ENCODE measurements around the gene CCL1.

DNA sequence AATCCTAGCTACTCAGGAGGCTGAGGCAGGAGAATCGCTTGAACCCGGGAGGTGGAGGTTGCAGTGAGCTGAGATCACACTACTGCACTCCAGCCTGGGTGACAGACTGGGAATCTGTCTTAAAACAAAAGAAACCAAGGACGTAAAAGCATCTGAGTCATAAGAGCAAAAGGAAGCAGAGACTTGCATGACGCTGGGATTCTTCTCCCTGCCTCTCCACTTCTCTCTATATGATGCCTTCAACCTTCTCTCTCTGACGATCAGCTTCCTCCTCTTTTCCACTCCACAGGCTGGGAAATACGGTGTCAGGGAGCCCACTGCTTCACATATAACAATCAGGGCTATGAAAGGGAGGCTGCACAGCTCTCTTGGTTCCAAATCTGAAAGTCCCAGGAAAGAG, 43.2 kb upstream of the CCL1 start:
- TF ChIP-seq ZNF341 (tag by site-specific recombination; IDR thresholded peaks at IDR 0.05; ENCODE audit: low read depth) = no peak
- no peak for TF ChIP-seq ZNF184 (tag by site-specific recombination; IDR thresholded peaks at IDR 0.05)
- TF ChIP-seq, protein P1, sequence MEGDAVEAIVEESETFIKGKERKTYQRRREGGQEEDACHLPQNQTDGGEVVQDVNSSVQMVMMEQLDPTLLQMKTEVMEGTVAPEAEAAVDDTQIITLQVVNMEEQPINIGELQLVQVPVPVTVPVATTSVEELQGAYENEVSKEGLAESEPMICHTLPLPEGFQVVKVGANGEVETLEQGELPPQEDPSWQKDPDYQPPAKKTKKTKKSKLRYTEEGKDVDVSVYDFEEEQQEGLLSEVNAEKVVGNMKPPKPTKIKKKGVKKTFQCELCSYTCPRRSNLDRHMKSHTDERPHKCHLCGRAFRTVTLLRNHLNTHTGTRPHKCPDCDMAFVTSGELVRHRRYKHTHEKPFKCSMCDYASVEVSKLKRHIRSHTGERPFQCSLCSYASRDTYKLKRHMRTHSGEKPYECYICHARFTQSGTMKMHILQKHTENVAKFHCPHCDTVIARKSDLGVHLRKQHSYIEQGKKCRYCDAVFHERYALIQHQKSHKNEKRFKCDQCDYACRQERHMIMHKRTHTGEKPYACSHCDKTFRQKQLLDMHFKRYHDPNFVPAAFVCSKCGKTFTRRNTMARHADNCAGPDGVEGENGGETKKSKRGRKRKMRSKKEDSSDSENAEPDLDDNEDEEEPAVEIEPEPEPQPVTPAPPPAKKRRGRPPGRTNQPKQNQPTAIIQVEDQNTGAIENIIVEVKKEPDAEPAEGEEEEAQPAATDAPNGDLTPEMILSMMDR (tag by site-specific recombination; IDR thresholded peaks at IDR 0.05) = no peak
- no peak for TF ChIP-seq ZNF529 (tag by site-specific recombination; IDR thresholded peaks at IDR 0.05; ENCODE audit: insufficient replicate concordance)
- no peak for TF ChIP-seq ZNF121 (tag by site-specific recombination; IDR thresholded peaks at IDR 0.05)
- TF ChIP-seq, protein P2, sequence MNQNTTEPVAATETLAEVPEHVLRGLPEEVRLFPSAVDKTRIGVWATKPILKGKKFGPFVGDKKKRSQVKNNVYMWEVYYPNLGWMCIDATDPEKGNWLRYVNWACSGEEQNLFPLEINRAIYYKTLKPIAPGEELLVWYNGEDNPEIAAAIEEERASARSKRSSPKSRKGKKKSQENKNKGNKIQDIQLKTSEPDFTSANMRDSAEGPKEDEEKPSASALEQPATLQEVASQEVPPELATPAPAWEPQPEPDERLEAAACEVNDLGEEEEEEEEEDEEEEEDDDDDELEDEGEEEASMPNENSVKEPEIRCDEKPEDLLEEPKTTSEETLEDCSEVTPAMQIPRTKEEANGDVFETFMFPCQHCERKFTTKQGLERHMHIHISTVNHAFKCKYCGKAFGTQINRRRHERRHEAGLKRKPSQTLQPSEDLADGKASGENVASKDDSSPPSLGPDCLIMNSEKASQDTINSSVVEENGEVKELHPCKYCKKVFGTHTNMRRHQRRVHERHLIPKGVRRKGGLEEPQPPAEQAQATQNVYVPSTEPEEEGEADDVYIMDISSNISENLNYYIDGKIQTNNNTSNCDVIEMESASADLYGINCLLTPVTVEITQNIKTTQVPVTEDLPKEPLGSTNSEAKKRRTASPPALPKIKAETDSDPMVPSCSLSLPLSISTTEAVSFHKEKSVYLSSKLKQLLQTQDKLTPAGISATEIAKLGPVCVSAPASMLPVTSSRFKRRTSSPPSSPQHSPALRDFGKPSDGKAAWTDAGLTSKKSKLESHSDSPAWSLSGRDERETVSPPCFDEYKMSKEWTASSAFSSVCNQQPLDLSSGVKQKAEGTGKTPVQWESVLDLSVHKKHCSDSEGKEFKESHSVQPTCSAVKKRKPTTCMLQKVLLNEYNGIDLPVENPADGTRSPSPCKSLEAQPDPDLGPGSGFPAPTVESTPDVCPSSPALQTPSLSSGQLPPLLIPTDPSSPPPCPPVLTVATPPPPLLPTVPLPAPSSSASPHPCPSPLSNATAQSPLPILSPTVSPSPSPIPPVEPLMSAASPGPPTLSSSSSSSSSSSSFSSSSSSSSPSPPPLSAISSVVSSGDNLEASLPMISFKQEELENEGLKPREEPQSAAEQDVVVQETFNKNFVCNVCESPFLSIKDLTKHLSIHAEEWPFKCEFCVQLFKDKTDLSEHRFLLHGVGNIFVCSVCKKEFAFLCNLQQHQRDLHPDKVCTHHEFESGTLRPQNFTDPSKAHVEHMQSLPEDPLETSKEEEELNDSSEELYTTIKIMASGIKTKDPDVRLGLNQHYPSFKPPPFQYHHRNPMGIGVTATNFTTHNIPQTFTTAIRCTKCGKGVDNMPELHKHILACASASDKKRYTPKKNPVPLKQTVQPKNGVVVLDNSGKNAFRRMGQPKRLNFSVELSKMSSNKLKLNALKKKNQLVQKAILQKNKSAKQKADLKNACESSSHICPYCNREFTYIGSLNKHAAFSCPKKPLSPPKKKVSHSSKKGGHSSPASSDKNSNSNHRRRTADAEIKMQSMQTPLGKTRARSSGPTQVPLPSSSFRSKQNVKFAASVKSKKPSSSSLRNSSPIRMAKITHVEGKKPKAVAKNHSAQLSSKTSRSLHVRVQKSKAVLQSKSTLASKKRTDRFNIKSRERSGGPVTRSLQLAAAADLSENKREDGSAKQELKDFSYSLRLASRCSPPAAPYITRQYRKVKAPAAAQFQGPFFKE (tag by site-specific recombination; IDR thresholded peaks at IDR 0.05; ENCODE audit: borderline replicate concordance) = no peak
- no peak for TF ChIP-seq ZFP69B (tag by site-specific recombination; IDR thresholded peaks at IDR 0.05)
- TF ChIP-seq ZNF843 (tag by site-specific recombination; IDR thresholded peaks at IDR 0.05) = no peak
- TF ChIP-seq, protein P3, sequence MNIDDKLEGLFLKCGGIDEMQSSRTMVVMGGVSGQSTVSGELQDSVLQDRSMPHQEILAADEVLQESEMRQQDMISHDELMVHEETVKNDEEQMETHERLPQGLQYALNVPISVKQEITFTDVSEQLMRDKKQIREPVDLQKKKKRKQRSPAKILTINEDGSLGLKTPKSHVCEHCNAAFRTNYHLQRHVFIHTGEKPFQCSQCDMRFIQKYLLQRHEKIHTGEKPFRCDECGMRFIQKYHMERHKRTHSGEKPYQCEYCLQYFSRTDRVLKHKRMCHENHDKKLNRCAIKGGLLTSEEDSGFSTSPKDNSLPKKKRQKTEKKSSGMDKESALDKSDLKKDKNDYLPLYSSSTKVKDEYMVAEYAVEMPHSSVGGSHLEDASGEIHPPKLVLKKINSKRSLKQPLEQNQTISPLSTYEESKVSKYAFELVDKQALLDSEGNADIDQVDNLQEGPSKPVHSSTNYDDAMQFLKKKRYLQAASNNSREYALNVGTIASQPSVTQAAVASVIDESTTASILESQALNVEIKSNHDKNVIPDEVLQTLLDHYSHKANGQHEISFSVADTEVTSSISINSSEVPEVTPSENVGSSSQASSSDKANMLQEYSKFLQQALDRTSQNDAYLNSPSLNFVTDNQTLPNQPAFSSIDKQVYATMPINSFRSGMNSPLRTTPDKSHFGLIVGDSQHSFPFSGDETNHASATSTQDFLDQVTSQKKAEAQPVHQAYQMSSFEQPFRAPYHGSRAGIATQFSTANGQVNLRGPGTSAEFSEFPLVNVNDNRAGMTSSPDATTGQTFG (tag by site-specific recombination; IDR thresholded peaks at IDR 0.05; ENCODE audit: borderline replicate concordance) = no peak
- TF ChIP-seq, protein P4, sequence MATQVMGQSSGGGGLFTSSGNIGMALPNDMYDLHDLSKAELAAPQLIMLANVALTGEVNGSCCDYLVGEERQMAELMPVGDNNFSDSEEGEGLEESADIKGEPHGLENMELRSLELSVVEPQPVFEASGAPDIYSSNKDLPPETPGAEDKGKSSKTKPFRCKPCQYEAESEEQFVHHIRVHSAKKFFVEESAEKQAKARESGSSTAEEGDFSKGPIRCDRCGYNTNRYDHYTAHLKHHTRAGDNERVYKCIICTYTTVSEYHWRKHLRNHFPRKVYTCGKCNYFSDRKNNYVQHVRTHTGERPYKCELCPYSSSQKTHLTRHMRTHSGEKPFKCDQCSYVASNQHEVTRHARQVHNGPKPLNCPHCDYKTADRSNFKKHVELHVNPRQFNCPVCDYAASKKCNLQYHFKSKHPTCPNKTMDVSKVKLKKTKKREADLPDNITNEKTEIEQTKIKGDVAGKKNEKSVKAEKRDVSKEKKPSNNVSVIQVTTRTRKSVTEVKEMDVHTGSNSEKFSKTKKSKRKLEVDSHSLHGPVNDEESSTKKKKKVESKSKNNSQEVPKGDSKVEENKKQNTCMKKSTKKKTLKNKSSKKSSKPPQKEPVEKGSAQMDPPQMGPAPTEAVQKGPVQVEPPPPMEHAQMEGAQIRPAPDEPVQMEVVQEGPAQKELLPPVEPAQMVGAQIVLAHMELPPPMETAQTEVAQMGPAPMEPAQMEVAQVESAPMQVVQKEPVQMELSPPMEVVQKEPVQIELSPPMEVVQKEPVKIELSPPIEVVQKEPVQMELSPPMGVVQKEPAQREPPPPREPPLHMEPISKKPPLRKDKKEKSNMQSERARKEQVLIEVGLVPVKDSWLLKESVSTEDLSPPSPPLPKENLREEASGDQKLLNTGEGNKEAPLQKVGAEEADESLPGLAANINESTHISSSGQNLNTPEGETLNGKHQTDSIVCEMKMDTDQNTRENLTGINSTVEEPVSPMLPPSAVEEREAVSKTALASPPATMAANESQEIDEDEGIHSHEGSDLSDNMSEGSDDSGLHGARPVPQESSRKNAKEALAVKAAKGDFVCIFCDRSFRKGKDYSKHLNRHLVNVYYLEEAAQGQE (tag by site-specific recombination; IDR thresholded peaks at IDR 0.05) = no peak

Measured in HEK293 (cell line).